Choroid plexus epithelial cell (primary cell): ENCODE data around the gene NBPF9.
"Not testable (repeated sequence)": the region's sequence is repeated elsewhere in the genome, so short reads cannot be mapped to it uniquely, and the experiment has no call there.

Source experiments
- DNase-seq: peaks from one replicate; pipeline ENCODE4 v3.0.0-alpha.2; 2010; ENCODE audit warnings: low read depth
- H3K4me3 ChIP-seq: 2 replicates; pipeline ENCODE4 v1.5.1; 2011; ENCODE audit warnings: low read depth, mild to moderate bottlenecking, control low read depth, low read length, moderate library complexity

Gene NBPF9

DNA sequence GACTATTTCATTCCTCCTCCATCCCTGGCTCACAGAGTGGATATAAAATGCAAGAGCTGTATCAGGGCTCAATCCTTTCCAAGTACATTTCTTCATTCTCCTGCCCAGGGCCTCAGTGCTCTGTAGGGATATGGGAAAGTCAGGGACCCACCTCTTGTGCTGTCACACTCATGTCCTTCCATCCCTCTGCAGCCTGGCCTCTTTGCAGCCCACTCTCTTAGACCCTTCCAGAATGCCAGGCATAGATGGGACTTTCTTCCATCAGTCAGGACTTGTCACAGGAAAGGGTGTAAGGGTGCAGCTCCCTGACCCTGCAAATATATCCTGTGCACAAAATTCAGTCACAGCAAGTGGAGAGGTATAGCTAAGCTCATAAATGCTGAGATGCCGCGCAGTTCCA, 86.7 kb downstream of the NBPF9 start:
- not testable (repeated sequence) for H3K4me3 ChIP-seq, DNase-seq

DNA sequence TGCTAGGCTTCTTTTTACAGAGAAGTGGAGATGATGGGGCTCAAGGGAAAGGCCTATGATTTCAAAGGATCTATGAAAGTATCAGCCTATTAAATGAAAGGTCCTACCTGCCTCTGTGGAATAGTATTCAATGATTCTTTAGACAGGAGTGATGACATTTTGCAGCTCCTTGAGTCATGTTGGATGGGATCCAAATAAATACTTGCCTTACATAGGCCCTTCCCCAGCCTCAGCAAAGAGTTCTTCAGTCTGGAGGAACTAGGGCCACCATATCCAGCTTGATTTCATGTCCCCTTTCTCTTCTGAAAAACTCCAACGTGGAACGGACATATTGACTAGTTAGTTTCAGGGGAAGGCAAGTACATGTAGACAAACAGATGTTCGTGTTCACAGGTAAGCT, 87.8 kb downstream of the NBPF9 start:
- H3K4me3 ChIP-seq, DNase-seq: not testable (repeated sequence)

DNA sequence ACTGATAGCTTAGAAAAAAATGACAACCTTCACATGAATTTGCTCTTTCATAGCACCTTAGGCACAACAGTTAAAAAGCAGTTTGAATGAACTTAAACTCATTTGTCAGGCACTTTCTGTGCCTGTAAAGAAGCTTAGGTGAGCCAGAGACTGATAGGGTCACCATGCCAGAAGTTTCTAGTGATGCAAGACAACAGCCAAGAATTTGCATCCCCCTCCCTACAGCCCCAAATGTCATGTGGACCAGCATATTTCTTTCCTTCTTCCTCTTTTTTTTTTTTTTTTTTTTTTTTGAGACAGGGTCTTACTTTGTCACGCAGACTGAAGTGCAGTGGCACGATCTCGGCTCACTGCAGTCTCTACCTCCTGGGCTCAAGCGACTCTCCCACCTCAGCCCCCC, 89.8 kb downstream of the NBPF9 start:
- not testable (repeated sequence) for H3K4me3 ChIP-seq, DNase-seq

DNA sequence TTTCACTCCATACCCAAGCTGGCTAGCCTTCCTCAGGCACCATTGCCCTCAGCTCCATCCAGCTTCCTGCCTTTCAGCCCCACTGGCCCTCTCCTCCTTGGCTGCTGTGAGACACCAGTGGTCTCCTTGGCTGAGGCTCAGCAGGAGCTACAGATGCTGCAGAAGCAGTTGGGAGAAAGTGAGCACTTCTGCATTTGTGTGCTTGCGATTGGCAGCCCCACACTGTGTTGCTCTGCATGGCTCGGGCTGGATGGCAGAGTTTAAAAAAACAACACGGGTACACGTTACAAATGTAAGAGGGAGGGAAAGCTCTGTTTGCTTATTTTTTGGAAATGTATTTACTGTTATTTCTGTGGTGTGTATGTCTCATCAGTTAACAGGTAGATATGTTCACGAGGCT, 90.8 kb downstream of the NBPF9 start:
- not testable (repeated sequence) for DNase-seq, H3K4me3 ChIP-seq

DNA sequence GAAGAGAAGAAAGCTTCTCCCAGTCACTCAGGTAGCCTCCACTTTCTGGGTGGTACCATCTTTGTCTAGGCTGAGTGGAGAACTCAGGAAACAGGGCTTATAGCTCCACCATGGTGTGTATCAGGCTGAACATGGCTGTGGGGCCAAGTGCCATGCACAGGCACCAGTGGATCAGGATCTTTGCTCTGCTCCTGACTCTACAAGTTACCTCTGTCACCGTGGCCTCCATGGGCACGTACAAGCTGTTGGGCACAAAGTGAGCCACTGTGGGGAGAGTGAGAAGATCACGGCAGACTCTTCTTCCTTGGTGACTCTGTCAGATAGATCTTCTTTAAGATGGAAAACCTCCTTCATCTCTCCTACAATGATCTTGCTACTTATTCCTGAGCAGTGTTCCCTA, 93.6 kb downstream of the NBPF9 start:
- not testable (repeated sequence) for DNase-seq, H3K4me3 ChIP-seq

DNA sequence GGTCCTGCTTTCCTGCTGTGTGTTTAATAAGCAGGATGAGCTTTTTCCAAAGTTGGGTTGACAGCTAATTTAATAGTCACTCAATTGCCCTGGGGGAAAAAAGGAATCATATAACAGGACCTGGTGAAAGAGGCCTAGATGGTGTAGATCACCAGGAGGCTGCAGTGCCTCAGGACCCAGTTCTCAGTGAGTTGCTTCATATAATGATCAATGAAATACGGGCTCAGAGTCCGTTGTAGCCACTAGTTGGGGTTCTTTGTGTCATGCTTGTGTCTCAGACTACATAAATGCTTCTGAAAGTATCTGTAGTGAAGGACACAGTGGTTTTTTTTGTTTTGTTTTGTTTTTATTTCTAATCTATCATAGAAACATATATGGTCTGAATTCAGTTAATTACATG, 94.6 kb downstream of the NBPF9 start:
- not testable (repeated sequence) for DNase-seq

DNA sequence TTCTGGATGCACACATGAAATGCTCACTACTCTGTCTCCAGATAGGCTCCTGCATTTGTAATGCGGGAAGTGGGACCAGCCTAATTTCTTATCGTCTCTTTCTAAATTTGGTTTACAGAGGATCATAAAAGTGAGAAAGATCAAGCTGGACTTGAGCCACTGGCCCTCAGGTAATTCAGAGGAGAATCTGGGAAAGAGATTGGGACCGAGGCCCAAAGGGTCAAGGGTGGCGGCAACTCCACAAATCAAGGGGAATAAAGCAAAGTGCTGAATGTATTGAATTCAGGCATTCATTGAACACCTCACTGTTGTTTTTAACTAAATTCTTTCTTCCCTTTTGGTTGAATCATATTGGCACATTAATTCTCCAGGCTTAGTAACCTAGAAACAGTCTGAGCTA, 95.0 kb downstream of the NBPF9 start:
- not testable (repeated sequence) for H3K4me3 ChIP-seq, DNase-seq

More for the DNA sequence above, 94.6 kb downstream of the NBPF9 start:
- not testable (repeated sequence) for H3K4me3 ChIP-seq
